ENCODE data around the gene POU2AF2.
"Not testable (repeated sequence)": the region's sequence is repeated elsewhere in the genome, so short reads cannot be mapped to it uniquely, and the experiment has no call there.

Gene POU2AF2

GRCh38 chr11:111258046-111258445 lies 12.5 kb downstream of the POU2AF2 start:
- DNase-seq (ENCODE audit: low read depth in 2 of 2, low spot score in 1 of 2), result no peak

GRCh38 chr11:111259896-111260295 lies 14.4 kb downstream of the POU2AF2 start:
- no peak for DNase-seq (ENCODE audit: low read depth in 2 of 2, low spot score in 1 of 2)

GRCh38 chr11:111260811-111261210 lies 15.3 kb downstream of the POU2AF2 start:
- DNase-seq (ENCODE audit: low read depth in 2 of 2, low spot score in 1 of 2), result no peak

DNA sequence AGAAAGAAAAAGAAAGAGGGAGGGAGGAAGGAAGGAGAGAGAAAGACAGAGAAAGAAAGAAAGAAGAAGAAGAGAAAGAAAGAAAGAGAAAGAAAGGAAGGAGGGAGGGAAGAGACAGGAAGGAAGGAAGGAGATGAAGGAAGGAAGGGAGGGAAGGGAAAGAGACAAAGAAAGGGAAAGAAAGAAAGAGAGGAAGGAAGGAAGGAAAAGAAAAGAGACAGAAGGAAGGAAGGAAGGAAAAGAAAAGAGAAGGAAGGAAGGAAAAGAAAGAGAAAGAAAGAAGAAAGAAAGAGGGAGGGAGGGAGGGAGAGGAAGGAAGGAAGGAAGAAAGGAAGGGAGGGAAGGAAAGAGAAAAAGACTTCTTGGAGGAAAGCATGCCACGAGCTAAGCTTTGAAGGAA lies 19.1 kb downstream of the POU2AF2 start:
- no peak for DNase-seq (ENCODE audit: low read depth in 2 of 2, low spot score in 1 of 2)

DNA sequence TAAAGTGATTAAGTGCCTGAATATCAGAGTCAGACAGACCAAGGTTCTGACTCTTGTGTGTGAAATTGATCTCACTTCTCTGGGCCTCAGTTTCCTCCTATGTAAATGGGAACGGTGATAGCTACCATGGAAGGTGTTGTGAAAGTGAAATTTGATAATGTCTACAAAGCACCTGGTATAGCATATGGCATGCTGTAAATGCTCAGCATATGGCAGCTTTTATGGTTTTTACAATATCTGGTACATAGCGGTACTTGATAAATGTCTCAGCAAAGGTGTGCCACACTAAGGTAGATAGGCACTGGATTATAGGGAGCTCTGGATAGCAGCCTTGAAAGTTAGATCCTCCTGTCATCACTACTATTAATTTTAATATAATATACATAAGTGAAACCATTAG lies 19.9 kb downstream of the POU2AF2 start:
- no peak for DNase-seq (ENCODE audit: low read depth in 2 of 2, low spot score in 1 of 2)

GRCh38 chr11:111268303-111268702 lies 22.8 kb downstream of the POU2AF2 start:
- not testable (repeated sequence) for DNase-seq (ENCODE audit: low read depth in 2 of 2, low spot score in 1 of 2)

DNA sequence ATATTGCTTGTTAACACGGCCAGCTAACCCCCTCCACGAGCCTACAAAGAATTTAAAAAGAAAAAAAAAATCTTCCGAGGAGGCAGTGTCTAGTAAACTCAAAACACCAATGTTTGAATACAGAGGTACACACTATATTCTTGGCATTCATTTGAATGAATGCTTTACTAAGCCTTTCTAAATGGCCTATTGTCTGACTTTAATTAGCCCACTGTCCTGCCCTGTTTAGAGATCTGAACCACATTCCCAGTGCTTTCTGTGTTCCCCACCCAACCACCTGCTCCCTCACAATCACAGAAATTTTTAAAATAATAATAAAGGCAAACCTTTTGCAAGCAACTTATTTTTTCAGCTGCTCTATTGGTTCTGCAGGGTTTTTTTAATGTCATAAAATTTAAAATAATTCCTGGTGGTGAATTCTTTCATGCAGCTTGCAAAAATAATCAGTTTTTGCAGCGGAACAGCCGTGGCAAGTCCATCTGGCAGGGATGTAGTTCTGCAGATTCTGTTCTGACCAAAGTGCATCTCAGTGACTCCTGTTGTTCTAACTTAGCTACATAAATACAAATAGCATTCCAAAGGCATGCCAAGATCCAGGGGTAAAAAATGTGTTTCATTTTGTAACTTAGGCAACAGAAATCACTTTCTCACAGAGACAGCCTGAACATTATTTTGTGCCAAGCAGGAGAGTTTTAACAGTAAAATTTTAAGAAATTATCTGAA lies 23.8 kb downstream of the POU2AF2 start:
- DNase-seq (ENCODE audit: low read depth in 2 of 2, low spot score in 1 of 2), result no peak

- no peak for DNase-seq (ENCODE audit: low read depth in 2 of 2, low spot score in 1 of 2)
Observed at GRCh38 chr11:111272420-111272819, 26.9 kb downstream of the POU2AF2 start.

DNA sequence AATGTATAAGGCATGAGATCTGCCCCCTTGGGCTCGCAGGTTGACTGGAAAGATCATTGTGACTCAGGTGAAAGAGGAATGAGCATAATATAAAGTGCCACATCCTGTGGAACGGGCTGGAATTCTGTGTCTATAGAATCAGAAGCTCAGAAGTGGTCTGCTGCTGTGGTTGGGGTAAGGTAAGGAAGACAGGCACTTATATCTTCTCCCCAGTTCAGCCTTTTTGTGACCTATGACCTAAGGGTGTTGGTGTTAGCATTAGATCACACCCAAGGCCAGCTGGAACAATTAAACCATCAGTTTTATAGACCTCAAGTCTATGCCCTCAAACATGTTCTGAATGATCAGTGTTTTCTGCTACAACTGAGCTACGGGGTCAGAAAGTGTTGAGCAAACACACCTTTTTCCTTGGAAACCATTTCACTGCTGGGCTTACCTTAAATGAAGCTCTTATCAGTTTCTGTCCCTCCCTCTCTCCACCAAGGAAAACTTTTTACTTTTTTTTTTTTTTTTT lies 37.1 kb downstream of the POU2AF2 start:
- no peak for DNase-seq (ENCODE audit: low read depth in 2 of 2, low spot score in 1 of 2)

DNA sequence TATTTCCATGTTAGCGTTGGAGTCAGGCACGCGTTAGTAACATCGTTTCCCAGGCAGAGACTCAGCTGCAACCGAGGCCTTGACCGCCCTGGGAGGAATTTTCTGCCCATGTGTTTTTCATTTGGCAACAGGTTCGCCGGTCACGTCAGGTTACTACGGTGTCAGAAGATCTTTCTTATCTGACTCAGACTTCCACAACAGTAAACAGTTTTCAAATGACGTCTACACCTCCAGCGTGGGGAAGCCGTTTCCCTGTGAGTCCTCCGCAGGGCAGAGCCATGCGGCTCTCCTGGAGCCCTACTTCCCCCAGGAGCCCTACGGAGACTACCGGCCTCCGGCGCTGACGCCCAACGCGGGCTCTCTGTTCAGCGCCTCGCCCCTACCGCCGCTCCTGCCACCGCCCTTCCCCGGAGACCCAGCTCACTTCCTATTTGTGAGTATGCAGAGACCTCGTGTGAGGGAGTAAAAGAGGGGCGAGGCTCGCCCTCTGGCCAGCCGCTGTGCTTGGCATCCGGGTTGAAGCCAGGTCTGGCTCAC lies 38.5 kb downstream of the POU2AF2 start:
- DNase-seq (ENCODE audit: low read depth in 2 of 2, low spot score in 1 of 2), result no peak

- DNase-seq (ENCODE audit: low read depth in 2 of 2, low spot score in 1 of 2), result no peak
Observed at GRCh38 chr11:111285189-111286091, 39.9 kb downstream of the POU2AF2 start.

DNA sequence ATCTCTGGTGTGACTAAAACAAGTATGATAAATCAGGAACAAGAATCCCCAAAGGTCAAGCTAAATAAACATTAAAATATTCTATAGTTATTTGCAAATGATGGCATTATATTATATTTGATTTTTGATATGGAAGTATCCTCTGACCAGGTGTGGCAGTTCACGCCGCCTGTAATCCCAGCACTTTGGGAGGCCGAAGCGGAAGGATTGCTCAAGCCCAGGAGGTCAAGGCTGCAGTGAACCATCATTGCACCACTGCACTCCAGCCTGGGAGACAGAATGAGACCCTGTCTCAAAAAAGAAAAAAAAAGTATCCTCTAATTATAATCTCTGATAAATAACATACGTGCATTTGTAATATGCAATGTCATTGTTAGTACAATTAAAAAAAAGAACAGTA lies 46.2 kb downstream of the POU2AF2 start:
- no peak for DNase-seq (ENCODE audit: low read depth in 2 of 2, low spot score in 1 of 2)

DNA sequence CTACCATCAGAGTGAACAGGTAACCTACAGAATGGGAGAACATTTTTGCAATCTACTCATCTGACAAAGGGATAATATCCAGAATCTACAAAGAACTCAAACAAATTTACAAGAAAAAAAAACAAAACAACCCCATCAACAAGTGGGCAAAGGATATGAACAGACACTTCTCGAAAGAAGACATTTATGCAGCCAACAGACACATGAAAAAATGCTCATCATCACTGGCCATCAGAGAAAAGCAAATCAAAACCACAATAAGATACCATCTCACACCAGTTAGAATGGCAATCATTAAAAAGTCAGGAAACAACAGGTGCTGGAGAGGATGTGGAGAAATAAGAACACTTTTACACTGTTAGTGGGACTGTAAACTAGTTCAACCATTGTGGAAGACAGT lies 46.9 kb downstream of the POU2AF2 start:
- not testable (repeated sequence) for DNase-seq (ENCODE audit: low read depth in 2 of 2, low spot score in 1 of 2)

GRCh38 chr11:111296196-111296595 lies 50.7 kb downstream of the POU2AF2 start:
- no peak for DNase-seq (ENCODE audit: low read depth in 2 of 2, low spot score in 1 of 2)

GRCh38 chr11:111297696-111298095 lies 52.2 kb downstream of the POU2AF2 start:
- DNase-seq (ENCODE audit: low read depth in 2 of 2, low spot score in 1 of 2), result no peak

GRCh38 chr11:111298413-111299100 lies 53.0 kb downstream of the POU2AF2 start, which contains the start of gene POU2AF3:
POU2AF3 (plus strand) TSS chr11:111298546; CDS start chr11:111298582, 36 bp downstream.
- no peak for DNase-seq (ENCODE audit: low read depth in 2 of 2, low spot score in 1 of 2)

DNA sequence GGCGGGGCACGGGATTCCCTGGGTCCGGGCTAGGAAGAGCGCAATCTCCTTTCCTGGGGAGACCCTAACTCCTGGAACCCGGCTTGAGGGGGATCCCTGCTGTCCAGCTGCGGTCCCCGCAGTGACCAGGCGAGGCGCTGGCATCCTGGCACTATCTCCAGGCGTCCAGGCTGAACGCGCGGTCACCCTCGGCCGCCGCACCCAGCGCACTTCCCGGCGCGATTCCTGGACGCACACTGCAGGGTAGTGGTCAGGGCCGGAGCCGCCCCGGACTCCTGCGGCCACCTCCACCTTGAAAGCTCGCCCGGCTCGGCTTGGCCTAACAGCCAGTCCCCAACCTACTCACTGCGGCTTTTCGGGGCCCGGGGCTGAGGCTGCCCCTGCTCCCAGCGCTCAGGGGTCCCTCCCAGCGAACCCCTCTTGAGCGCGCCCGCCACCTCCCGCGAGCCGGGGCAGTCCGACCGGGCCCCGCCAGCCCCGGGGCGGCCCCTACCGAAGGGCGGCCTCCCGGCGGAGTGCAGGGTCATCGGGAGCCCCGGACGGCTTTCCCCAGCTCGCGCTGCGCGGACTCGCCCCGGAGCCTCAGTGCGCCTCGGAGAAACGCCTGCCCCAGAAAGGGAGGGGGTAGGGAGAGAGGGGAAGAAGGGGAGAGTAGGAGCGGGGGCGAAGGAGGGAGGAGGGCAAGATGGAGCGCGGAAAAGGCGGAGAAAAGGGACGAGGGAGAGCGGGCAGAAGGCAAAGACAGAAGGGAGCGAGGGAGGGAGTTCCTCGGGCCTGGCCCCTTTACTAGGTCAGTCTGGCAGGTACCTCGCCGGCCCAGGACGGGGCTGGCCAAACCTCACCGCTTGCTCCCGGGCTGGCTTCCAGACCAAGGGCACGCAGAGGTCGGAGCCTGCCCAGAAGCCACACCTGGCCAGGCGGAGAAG lies 53.8 kb downstream of the POU2AF2 start:
- no peak for DNase-seq (ENCODE audit: low read depth in 2 of 2, low spot score in 1 of 2)

GRCh38 chr11:111300569-111300968 lies 55.0 kb downstream of the POU2AF2 start:
- DNase-seq (ENCODE audit: low read depth in 2 of 2, low spot score in 1 of 2), result no peak

- DNase-seq (ENCODE audit: low read depth in 2 of 2, low spot score in 1 of 2), result no peak
Observed at GRCh38 chr11:111301004-111301841, 55.7 kb downstream of the POU2AF2 start.
